GM21529 (cell line): Measurements from ENCODE around the gene MGAT5.

Source experiments
- ATAC-seq: cut with Tn5 transposase; IDR thresholded peaks from one replicate; pipeline ENCODE4 v1.9.1; 2021; ENCODE audit not compliant: unreplicated experiment

Gene MGAT5

GRCh38 chr2:134359367-134360081 is 105.7 kb downstream of the MGAT5 start:
- ATAC-seq = no peak

GRCh38 chr2:134360745-134361487 is 107.0 kb downstream of the MGAT5 start:
- no peak for ATAC-seq

GRCh38 chr2:134361648-134362047 is 107.8 kb downstream of the MGAT5 start:
- ATAC-seq = no peak

GRCh38 chr2:134362152-134362668 is 108.3 kb downstream of the MGAT5 start:
- no peak for ATAC-seq

- no peak for ATAC-seq
Measured at GRCh38 chr2:134362740-134363139, 108.9 kb downstream of the MGAT5 start.

- ATAC-seq = no peak
Measured at GRCh38 chr2:134365356-134365755, 111.5 kb downstream of the MGAT5 start.

- no peak for ATAC-seq
Measured at GRCh38 chr2:134366359-134366758, 112.5 kb downstream of the MGAT5 start.

- no peak for ATAC-seq
Measured at GRCh38 chr2:134367213-134367612, 113.3 kb downstream of the MGAT5 start.

GRCh38 chr2:134368009-134368817 is 114.3 kb downstream of the MGAT5 start:
- no peak for ATAC-seq

- ATAC-seq = no peak
Measured at GRCh38 chr2:134369220-134369902, 115.5 kb downstream of the MGAT5 start.

- ATAC-seq = no peak
Measured at GRCh38 chr2:134370655-134371445, 117.0 kb downstream of the MGAT5 start.

- no peak for ATAC-seq
Measured at GRCh38 chr2:134372141-134372540, 118.3 kb downstream of the MGAT5 start.

GRCh38 chr2:134372611-134373131 is 118.8 kb downstream of the MGAT5 start:
- ATAC-seq = no peak

- no peak for ATAC-seq
Measured at GRCh38 chr2:134375935-134376334, 122.1 kb downstream of the MGAT5 start.

GRCh38 chr2:134377730-134378129 is 123.9 kb downstream of the MGAT5 start:
- ATAC-seq = no peak

- no peak for ATAC-seq
Measured at GRCh38 chr2:134379293-134379692, 125.4 kb downstream of the MGAT5 start.

GRCh38 chr2:134379722-134380121 is 125.8 kb downstream of the MGAT5 start:
- no peak for ATAC-seq

- no peak for ATAC-seq
Measured at GRCh38 chr2:134381141-134381540, 127.3 kb downstream of the MGAT5 start.

- no peak for ATAC-seq
Measured at GRCh38 chr2:134384131-134384530, 130.3 kb downstream of the MGAT5 start.

- ATAC-seq = no peak
Measured at GRCh38 chr2:134385195-134385594, 131.3 kb downstream of the MGAT5 start.
